ENCODE measurements around the gene CGREF1. TPM values are rescaled to one million over a fixed set of nuclear protein-coding genes. Genes with fewer than 3 reads are reported as not detected.

Gene CGREF1
- total RNA-seq, 6 experiments from 2014 or later: 2.5 to 33.2 (median 7.7) TPM

DNA sequence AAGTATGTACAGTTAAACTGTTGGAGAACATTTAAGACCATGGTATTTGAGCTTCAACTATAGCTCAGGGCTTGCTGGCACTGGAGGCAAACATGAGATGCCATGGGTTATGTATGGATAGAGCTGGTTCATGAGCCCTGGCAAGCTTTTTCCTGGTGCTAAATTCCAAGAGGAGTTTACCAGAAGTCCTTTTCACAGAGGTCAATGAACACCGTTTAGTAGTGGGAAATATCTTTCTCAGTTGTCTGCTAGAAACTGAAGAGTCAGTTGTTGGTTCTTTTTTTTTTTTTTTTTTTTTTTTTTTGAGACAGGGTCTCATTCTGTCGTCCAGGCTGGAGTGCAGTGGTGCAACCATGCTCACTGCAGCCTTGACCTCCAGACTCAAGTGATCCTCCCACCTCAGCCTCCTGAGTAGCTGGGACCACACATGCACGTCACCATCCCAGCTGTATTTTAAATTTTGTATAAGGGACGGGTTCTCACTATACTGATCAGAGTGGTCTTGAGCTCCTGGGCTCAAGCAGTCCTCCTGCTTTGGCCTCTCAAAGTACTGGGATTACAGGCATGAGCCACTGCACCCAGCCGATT, 31.0 kb downstream of the CGREF1 start:
- TF ChIP-seq, protein P1, sequence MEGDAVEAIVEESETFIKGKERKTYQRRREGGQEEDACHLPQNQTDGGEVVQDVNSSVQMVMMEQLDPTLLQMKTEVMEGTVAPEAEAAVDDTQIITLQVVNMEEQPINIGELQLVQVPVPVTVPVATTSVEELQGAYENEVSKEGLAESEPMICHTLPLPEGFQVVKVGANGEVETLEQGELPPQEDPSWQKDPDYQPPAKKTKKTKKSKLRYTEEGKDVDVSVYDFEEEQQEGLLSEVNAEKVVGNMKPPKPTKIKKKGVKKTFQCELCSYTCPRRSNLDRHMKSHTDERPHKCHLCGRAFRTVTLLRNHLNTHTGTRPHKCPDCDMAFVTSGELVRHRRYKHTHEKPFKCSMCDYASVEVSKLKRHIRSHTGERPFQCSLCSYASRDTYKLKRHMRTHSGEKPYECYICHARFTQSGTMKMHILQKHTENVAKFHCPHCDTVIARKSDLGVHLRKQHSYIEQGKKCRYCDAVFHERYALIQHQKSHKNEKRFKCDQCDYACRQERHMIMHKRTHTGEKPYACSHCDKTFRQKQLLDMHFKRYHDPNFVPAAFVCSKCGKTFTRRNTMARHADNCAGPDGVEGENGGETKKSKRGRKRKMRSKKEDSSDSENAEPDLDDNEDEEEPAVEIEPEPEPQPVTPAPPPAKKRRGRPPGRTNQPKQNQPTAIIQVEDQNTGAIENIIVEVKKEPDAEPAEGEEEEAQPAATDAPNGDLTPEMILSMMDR (IDR thresholded peaks at IDR 0.05): no peak
- TF ChIP-seq POLR2A (IDR thresholded peaks at IDR 0.05): no peak
- Histone ChIP-seq H3K27ac (peak overlapping the region; percentile 35 to 57 (median 44)), H3K27me3 (no peaks in the 10 kb centered on the region), H3K4me3 (peak overlapping the region; percentile 52 to 77 (median 64)), H3K36me3 (no peaks in the 10 kb centered on the region), H3K4me1 (peaks cover 0 to 38% (median 7%) of the 10 kb centered on the region in 4 donors), H3K9me3 (no peaks in the 10 kb centered on the region)
- ATAC-seq: peak in 2 of 4 donors; percentile 1 to 3
- intact Hi-C loops (cut with DNase I): loop anchor here in 1 of 2 donors (10.0 kb wide), 2 partner anchors 63 to 123 kb away; no protein-coding TSS in a partner anchor
- DNase-seq: no peak
- WGBS (ENCODE audit: insufficient coverage, low coverage, low lambda C conversion rate, missing lambda C conversion rate): 23% methylated on average over 2 of the region's 5 CpGs

DNA sequence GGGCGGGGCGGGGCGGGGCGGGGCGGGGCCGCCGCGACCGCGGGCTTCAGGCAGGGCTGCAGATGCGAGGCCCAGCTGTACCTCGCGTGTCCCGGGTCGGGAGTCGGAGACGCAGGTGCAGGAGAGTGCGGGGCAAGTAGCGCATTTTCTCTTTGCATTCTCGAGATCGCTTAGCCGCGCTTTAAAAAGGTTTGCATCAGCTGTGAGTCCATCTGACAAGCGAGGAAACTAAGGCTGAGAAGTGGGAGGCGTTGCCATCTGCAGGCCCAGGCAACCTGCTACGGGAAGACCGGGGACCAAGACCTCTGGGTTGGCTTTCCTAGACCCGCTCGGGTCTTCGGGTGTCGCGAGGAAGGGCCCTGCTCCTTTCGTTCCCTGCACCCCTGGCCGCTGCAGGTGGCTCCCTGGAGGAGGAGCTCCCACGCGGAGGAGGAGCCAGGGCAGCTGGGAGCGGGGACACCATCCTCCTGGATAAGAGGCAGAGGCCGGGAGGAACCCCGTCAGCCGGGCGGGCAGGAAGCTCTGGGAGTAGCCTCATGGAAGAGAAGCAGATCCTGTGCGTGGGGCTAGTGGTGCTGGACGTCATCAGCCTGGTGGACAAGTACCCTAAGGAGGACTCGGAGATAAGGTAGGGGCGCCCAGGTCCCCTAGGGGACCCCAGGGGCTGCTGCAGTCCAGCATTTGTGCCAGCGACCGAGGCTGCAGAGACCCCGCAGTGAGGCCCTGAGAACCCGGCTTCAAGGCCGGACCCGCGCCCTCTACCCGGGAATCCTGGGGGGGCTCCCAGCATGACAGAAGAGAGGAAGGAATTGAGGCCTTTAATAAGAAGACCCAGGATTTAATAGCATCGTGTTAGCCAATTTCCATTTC, 32.0 kb downstream of the CGREF1 start, which contains the start of gene KHK:
TSS of gene KHK (plus strand) at position 49 of the 870 bp plus-strand sequence. CDS start at position 537, 488 bp downstream.
- Histone ChIP-seq H3K4me1 (peaks cover 0 to 30% (median 5%) of the 10 kb centered on the region in 4 donors), H3K27ac (peak within 1 kb of the TSS; percentile 59 to 80 (median 75)), H3K36me3 (no peaks in the 10 kb centered on the region), H3K4me3 (peak within 1 kb of the TSS; percentile 52 to 77 (median 64)), H3K27me3 (no peaks in the 10 kb centered on the region), H3K9me3 (no peaks in the 10 kb centered on the region)
- ATAC-seq: peak; percentile 62 to 78 (median 73)
- TF ChIP-seq POLR2A (IDR thresholded peaks at IDR 0.05): peak; percentile 79
- TF ChIP-seq, protein P1 (IDR thresholded peaks at IDR 0.05): peak in 2 of 4 donors; percentile 21 to 28
- WGBS (ENCODE audit: insufficient coverage, low coverage, low lambda C conversion rate, missing lambda C conversion rate): under 1% methylated on average over 18 of the region's 54 CpGs
- DNase-seq: peak; percentile 89 to 92 (median 91)
- intact Hi-C loops (cut with DNase I): loop anchor here in 1 of 2 donors (10.0 kb wide), 2 partner anchors 62 to 122 kb away; no protein-coding TSS in a partner anchor

DNA sequence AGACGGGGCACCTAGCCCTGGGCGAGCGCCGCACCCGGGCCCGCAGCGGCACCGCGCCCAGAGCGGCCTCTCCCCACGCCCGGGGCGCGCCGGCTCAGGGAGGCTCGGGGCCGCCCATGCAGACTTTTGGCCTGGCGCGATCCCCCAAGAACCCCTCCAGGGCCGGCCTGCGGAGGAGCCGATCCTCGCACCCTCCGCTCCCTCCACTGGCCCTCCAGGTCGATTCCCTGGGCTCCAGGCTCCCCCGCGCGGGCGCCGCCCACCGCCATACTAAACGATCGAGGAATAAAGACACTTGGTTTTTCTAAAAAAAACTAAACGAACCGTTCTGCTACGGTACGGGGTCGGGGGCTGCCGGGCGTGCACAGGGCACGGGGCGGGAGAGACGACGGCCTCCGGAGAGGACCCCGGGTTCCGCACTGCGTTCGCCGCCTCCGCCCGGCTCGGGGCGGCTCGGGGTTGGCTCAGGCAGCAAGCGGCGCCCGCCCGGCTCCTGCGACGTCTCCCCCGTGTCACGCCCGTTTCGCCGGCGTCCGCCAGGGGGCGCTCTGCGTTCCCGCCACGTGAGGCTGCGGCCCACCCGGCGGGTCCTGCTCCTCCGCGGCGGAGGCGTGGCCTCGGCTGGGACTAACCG, 32.7 kb downstream of the CGREF1 start:
- Histone ChIP-seq H3K36me3 (no peaks in the 10 kb centered on the region), H3K27ac (peak overlapping the region; percentile 59 to 80 (median 75)), H3K4me3 (peak overlapping the region; percentile 52 to 77 (median 64)), H3K4me1 (peaks cover 0 to 30% (median 7%) of the 10 kb centered on the region in 4 donors), H3K27me3 (no peaks in the 10 kb centered on the region), H3K9me3 (no peaks in the 10 kb centered on the region)
- peak; percentile 58 for TF ChIP-seq POLR2A (IDR thresholded peaks at IDR 0.05)
- TF ChIP-seq, protein P1 (IDR thresholded peaks at IDR 0.05): peak; percentile 87 to 98 (median 93)
- DNase-seq (peak; percentile 96 to 97 (median 97)), ATAC-seq (peak; percentile 67 to 86 (median 78))
- 0% methylated on average over 4 of the region's 81 CpGs for WGBS (ENCODE audit: insufficient coverage, low coverage, low lambda C conversion rate, missing lambda C conversion rate)
- intact Hi-C loops (cut with DNase I): loop anchor here in 1 of 2 donors (10.0 kb wide), 2 partner anchors 61 to 121 kb away; no protein-coding TSS in a partner anchor

DNA sequence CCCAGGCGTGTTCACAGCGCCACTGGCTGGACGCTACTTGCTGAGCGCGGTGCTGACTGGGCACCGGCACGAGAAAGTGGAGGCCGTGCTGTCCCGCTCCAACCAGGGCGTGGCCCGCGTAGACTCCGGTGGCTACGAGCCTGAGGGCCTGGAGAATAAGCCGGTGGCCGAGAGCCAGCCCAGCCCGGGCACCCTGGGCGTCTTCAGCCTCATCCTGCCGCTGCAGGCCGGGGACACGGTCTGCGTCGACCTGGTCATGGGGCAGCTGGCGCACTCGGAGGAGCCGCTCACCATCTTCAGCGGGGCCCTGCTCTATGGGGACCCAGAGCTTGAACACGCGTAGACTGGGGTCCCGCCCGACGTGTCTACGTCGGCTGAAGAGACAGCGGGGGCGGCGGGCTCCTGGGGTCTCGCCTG, 33.2 kb downstream of the CGREF1 start:
- no peaks in the 10 kb centered on the region for H3K36me3 ChIP-seq
- intact Hi-C loops (cut with DNase I): loop anchor here in 1 of 2 donors (10.0 kb wide), 2 partner anchors 61 to 121 kb away; no protein-coding TSS in a partner anchor
- H3K9me3 ChIP-seq: no peaks in the 10 kb centered on the region
- 0% methylated on average over 6 of the region's 38 CpGs for WGBS (ENCODE audit: insufficient coverage, low coverage, low lambda C conversion rate, missing lambda C conversion rate)
- no peak for TF ChIP-seq POLR2A (IDR thresholded peaks at IDR 0.05)
- TF ChIP-seq, protein P1 (IDR thresholded peaks at IDR 0.05): peak; percentile 29 to 53 (median 52)
- H3K27me3 ChIP-seq: no peaks in the 10 kb centered on the region
- peaks cover 0 to 24% (median 7%) of the 10 kb centered on the region in 4 donors for H3K4me1 ChIP-seq
- peak; percentile 43 to 52 (median 46) for ATAC-seq
- DNase-seq: peak; percentile 84 to 87 (median 86)
- peak overlapping the region; percentile 52 to 77 (median 64) for H3K4me3 ChIP-seq
- peak overlapping the region; percentile 59 to 80 (median 75) for H3K27ac ChIP-seq
